CD1c-positive myeloid dendritic cell (primary cell): ENCODE measurements around the gene ATP10B.
"Not testable (repeated sequence)": the region's sequence is repeated elsewhere in the genome, so short reads cannot be mapped to it uniquely, and the experiment has no call there.

Experiments used
- DNase-seq: peaks from one replicate; pipeline ENCODE4 v3.0.0-alpha.2; 2016; ENCODE audit errors: extremely low spot score

The ATP10B gene

GRCh38 chr5:160824301-160825001, 27.6 kb downstream of the ATP10B start:
- DNase-seq = peak; percentile 15

- not testable (repeated sequence) for DNase-seq
Observed at GRCh38 chr5:160812996-160813395, 39.0 kb downstream of the ATP10B start.

- DNase-seq = no peak
Observed at GRCh38 chr5:160805376-160805775, 46.6 kb downstream of the ATP10B start.

GRCh38 chr5:160802592-160802991, 49.4 kb downstream of the ATP10B start:
- no peak for DNase-seq

- DNase-seq = no peak
Observed at GRCh38 chr5:160800375-160801275, 51.4 kb downstream of the ATP10B start.

GRCh38 chr5:160799184-160799583, 52.8 kb downstream of the ATP10B start:
- peak; percentile 64 for DNase-seq

- DNase-seq = no peak
Observed at GRCh38 chr5:160797020-160797419, 55.0 kb downstream of the ATP10B start.

GRCh38 chr5:160793530-160793899, 58.5 kb downstream of the ATP10B start:
- no peak for DNase-seq

GRCh38 chr5:160792732-160793529, 59.1 kb downstream of the ATP10B start:
- no peak for DNase-seq

- no peak for DNase-seq
Observed at GRCh38 chr5:160792281-160792680, 59.7 kb downstream of the ATP10B start.

GRCh38 chr5:160789219-160789859, 62.7 kb downstream of the ATP10B start:
- DNase-seq = no peak

GRCh38 chr5:160788102-160788660, 63.8 kb downstream of the ATP10B start:
- DNase-seq = no peak

GRCh38 chr5:160787240-160787639, 64.8 kb downstream of the ATP10B start:
- peak; percentile 29 for DNase-seq

- no peak for DNase-seq
Observed at GRCh38 chr5:160774666-160775315, 77.2 kb downstream of the ATP10B start.

GRCh38 chr5:160773646-160774410, 78.2 kb downstream of the ATP10B start:
- DNase-seq = no peak

- no peak for DNase-seq
Observed at GRCh38 chr5:160772854-160773253, 79.2 kb downstream of the ATP10B start.

- DNase-seq = no peak
Observed at GRCh38 chr5:160770718-160771117, 81.3 kb downstream of the ATP10B start.

- no peak for DNase-seq
Observed at GRCh38 chr5:160769301-160769700, 82.7 kb downstream of the ATP10B start.

- DNase-seq = no peak
Observed at GRCh38 chr5:160767062-160767461, 84.9 kb downstream of the ATP10B start.

- DNase-seq = no peak
Observed at GRCh38 chr5:160760008-160760407, 92.0 kb downstream of the ATP10B start.
